ENCODE data around the gene CEP83. TPM values are rescaled to one million over a fixed set of nuclear protein-coding genes. Genes with fewer than 3 reads are reported as not detected.

CEP83 gene
- total and polyA plus RNA-seq, 9 of the 15 experiments (the other 6 are each of a cell fraction or from before 2014, with no cell fraction given): 5.3 to 40.5 (median 31.3) TPM

DNA sequence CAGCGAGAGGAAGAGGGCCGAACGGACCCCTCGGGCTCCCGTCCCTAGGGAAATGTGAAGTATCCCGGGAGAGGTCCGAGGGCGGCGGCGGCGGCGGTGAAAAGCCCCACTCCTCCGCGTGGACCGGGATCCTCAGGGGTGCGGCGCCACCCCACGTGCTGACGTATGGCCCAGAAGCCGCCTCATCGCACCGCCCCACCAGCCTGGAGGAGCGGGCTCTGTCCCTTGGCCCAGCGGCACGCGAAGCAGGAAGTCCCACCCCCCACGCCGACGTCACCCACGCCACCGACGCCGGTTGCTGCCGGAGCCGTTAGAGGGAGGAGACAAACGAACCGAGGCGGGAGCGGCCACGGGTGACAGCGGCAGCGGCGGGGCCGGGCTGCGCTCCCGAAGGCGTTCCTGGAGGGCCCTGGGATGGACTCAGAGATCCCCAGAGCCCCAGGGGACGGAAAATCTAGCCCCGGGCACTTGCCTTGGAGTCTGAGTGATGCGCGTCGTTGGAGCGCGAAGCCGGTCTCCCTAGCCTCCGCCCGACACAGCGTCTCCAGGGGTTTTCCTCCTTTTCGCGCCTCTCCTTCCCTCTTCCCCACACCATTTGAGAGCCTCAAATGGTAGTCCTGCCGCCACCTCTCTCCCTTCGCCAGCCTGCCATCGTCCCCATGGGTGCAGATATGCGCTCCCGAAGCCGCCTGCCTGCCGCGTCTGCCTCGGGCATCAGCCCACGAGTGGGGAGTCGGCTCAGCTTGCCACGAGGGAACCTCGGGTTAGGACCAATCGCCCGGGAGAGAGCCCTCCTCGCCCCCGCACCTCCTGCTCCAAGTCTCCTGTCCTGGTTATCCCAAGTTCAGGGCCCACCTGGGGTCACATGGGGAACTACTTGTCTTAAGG, at the start of gene CEP83 (continued):
- TF ChIP-seq, protein P1, sequence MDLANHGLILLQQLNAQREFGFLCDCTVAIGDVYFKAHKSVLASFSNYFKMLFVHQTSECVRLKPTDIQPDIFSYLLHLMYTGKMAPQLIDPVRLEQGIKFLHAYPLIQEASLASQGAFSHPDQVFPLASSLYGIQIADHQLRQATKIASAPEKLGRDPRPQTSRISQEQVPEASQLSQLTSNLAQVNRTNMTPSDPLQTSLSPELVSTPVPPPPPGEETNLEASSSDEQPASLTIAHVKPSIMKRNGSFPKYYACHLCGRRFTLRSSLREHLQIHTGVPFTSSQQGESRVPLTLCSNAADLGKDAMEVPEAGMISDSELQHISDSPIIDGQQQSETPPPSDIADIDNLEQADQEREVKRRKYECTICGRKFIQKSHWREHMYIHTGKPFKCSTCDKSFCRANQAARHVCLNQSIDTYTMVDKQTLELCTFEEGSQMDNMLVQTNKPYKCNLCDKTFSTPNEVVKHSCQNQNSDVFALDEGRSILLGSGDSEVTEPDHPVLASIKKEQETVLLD (IDR thresholded peaks at IDR 0.05): peak; percentile 89
- TF ChIP-seq POLR2G (IDR thresholded peaks at IDR 0.05; ENCODE audit: low read depth, low read length): peak; percentile 97
- TF ChIP-seq SAFB (IDR thresholded peaks at IDR 0.05; ENCODE audit: borderline replicate concordance, low read depth, low read length): peak; percentile 96
- peak; percentile 74 for TF ChIP-seq MAZ (CRISPR knock-in tag; conservative IDR thresholded peaks at IDR 0.05 in 1 of 2, IDR thresholded peaks at IDR 0.05 in 1 of 2)
- no peak for TF ChIP-seq ZNF143 (CRISPR knock-in tag; IDR thresholded peaks at IDR 0.05)
- TF ChIP-seq, protein P2, sequence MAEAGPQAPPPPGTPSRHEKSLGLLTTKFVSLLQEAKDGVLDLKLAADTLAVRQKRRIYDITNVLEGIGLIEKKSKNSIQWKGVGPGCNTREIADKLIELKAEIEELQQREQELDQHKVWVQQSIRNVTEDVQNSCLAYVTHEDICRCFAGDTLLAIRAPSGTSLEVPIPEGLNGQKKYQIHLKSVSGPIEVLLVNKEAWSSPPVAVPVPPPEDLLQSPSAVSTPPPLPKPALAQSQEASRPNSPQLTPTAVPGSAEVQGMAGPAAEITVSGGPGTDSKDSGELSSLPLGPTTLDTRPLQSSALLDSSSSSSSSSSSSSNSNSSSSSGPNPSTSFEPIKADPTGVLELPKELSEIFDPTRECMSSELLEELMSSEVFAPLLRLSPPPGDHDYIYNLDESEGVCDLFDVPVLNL (CRISPR knock-in tag; IDR thresholded peaks at IDR 0.05; ENCODE audit: low read depth): peak; percentile 75; the same call in 1 of the 2 replicates
- TF ChIP-seq, protein P3, sequence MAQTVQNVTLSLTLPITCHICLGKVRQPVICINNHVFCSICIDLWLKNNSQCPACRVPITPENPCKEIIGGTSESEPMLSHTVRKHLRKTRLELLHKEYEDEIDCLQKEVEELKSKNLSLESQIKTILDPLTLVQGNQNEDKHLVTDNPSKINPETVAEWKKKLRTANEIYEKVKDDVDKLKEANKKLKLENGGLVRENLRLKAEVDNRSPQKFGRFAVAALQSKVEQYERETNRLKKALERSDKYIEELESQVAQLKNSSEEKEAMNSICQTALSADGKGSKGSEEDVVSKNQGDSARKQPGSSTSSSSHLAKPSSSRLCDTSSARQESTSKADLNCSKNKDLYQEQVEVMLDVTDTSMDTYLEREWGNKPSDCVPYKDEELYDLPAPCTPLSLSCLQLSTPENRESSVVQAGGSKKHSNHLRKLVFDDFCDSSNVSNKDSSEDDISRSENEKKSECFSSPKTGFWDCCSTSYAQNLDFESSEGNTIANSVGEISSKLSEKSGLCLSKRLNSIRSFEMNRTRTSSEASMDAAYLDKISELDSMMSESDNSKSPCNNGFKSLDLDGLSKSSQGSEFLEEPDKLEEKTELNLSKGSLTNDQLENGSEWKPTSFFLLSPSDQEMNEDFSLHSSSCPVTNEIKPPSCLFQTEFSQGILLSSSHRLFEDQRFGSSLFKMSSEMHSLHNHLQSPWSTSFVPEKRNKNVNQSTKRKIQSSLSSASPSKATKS (CRISPR knock-in tag; IDR thresholded peaks at IDR 0.05): no peak
- TF ChIP-seq RBBP5 (IDR thresholded peaks at IDR 0.05; ENCODE audit: borderline replicate concordance, insufficient read depth, low read length, poor library complexity, severe bottlenecking): peak; percentile 81
- TF ChIP-seq CCNT2 (IDR thresholded peaks at IDR 0.05; ENCODE audit: borderline replicate concordance, extremely low read depth, insufficient read length, low read depth, low read length): peak; percentile 73
- peak; percentile 21; the same call in 1 of the 2 replicates for TF ChIP-seq XRCC5 (IDR thresholded peaks at IDR 0.05; ENCODE audit: low read depth, low read length)
- TF ChIP-seq MECOM (CRISPR knock-in tag; IDR thresholded peaks at IDR 0.05): no peak
- TF ChIP-seq, protein P4, sequence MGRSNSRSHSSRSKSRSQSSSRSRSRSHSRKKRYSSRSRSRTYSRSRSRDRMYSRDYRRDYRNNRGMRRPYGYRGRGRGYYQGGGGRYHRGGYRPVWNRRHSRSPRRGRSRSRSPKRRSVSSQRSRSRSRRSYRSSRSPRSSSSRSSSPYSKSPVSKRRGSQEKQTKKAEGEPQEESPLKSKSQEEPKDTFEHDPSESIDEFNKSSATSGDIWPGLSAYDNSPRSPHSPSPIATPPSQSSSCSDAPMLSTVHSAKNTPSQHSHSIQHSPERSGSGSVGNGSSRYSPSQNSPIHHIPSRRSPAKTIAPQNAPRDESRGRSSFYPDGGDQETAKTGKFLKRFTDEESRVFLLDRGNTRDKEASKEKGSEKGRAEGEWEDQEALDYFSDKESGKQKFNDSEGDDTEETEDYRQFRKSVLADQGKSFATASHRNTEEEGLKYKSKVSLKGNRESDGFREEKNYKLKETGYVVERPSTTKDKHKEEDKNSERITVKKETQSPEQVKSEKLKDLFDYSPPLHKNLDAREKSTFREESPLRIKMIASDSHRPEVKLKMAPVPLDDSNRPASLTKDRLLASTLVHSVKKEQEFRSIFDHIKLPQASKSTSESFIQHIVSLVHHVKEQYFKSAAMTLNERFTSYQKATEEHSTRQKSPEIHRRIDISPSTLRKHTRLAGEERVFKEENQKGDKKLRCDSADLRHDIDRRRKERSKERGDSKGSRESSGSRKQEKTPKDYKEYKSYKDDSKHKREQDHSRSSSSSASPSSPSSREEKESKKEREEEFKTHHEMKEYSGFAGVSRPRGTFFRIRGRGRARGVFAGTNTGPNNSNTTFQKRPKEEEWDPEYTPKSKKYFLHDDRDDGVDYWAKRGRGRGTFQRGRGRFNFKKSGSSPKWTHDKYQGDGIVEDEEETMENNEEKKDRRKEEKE (IDR thresholded peaks at IDR 0.05; ENCODE audit: borderline replicate concordance in 1 of 2, control insufficient read depth in 1 of 2, low read depth in 2 of 2, low read length in 1 of 2): peak in 1 of 2 experiments; percentile 33; a peak in 1 of 4 replicates
- TF ChIP-seq, protein P5, sequence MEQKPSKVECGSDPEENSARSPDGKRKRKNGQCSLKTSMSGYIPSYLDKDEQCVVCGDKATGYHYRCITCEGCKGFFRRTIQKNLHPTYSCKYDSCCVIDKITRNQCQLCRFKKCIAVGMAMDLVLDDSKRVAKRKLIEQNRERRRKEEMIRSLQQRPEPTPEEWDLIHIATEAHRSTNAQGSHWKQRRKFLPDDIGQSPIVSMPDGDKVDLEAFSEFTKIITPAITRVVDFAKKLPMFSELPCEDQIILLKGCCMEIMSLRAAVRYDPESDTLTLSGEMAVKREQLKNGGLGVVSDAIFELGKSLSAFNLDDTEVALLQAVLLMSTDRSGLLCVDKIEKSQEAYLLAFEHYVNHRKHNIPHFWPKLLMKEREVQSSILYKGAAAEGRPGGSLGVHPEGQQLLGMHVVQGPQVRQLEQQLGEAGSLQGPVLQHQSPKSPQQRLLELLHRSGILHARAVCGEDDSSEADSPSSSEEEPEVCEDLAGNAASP (IDR thresholded peaks at IDR 0.05): no peak
- 0 out of 2 replicates have a peak, but pooled peaks have one; percentile 50 for TF ChIP-seq ZNF57 (CRISPR knock-in tag; IDR thresholded peaks at IDR 0.05)

Data from K562 (cell line).